ENCODE measurements around the gene KDM4B. TPM values are rescaled to one million over a fixed set of nuclear protein-coding genes. Genes with fewer than 3 reads are reported as not detected.

The KDM4B gene
- total and polyA plus RNA-seq, 3 experiments from 2014 or later: 14.6 to 16.0 (median 14.6) TPM

- peaks cover 0 to 60% (median 2%) of the 10 kb centered on the region in 3 donors for H3K36me3 Mint-ChIP-seq
- H3K27ac Mint-ChIP-seq: peak overlapping the region in 1 of 8 donors; percentile 33
- H3K9me3 ChIP-seq (ENCODE audit: low read length): no peaks in the 10 kb centered on the region
- H3K36me3 ChIP-seq (ENCODE audit: insufficient read depth, low read length): no peaks in the 10 kb centered on the region
- CTCF ChIA-PET: interaction anchor here (1.1 kb wide), 1 partner anchor 231 kb away, joined by 3 read pairs; no protein-coding TSS in a partner anchor
- H3K27me3 Mint-ChIP-seq: peaks cover 0 to 2% of the 10 kb centered on the region in 2 donors
- H3K27ac ChIP-seq (ENCODE audit: low read depth, low read length): no peak overlapping the region
- peaks cover 0 to 6% (median 0%) of the 10 kb centered on the region in 3 donors for H3K4me1 Mint-ChIP-seq
- no peaks in the 10 kb centered on the region for H3K4me1 ChIP-seq (ENCODE audit: insufficient read depth, low read length)
- POLR2A ChIA-PET: no interaction called here
- no peak overlapping the region for H3K4me3 ChIP-seq (ENCODE audit: low read length)
- no peaks in the 10 kb centered on the region for H3K9me3 Mint-ChIP-seq
- H3K4me3 Mint-ChIP-seq: no peak overlapping the region
- no peak for DNase-seq
- H3K27me3 ChIP-seq (ENCODE audit: insufficient read depth, low read length, poor library complexity, severe bottlenecking): no peaks in the 10 kb centered on the region
Observed at GRCh38 chr19:5041168-5041912, 72.4 kb downstream of the KDM4B start.

- H3K27ac Mint-ChIP-seq: peak overlapping the region in 2 of 8 donors; percentile 36
- no peaks in the 10 kb centered on the region for H3K36me3 ChIP-seq (ENCODE audit: insufficient read depth, low read length)
- CTCF ChIA-PET: no interaction called here
- no peak overlapping the region for H3K27ac ChIP-seq (ENCODE audit: low read depth, low read length)
- H3K4me1 ChIP-seq (ENCODE audit: insufficient read depth, low read length): no peaks in the 10 kb centered on the region
- POLR2A ChIA-PET: no interaction called here
- H3K9me3 ChIP-seq (ENCODE audit: low read length): no peaks in the 10 kb centered on the region
- no peak overlapping the region for H3K4me3 Mint-ChIP-seq
- DNase-seq: no peak
- H3K27me3 ChIP-seq (ENCODE audit: insufficient read depth, low read length, poor library complexity, severe bottlenecking): no peaks in the 10 kb centered on the region
- peaks cover 0 to 4% (median 0%) of the 10 kb centered on the region in 3 donors for H3K4me1 Mint-ChIP-seq
- H3K36me3 Mint-ChIP-seq: peaks cover 0 to 60% (median 2%) of the 10 kb centered on the region in 3 donors
- no peak overlapping the region for H3K4me3 ChIP-seq (ENCODE audit: low read length)
- peaks cover 0 to 2% of the 10 kb centered on the region in 2 donors for H3K27me3 Mint-ChIP-seq
- no peaks in the 10 kb centered on the region for H3K9me3 Mint-ChIP-seq
Observed at GRCh38 chr19:5041913-5042187, 72.9 kb downstream of the KDM4B start.

GRCh38 chr19:5042556-5042955 lies 73.6 kb downstream of the KDM4B start:
- CTCF ChIA-PET: interaction anchor here (1.0 kb wide), 1 partner anchor 10 kb away, joined by 3 read pairs; no protein-coding TSS in a partner anchor
- Histone ChIP-seq H3K4me1 (ENCODE audit: insufficient read depth, low read length) (no peaks in the 10 kb centered on the region), H3K27ac (ENCODE audit: low read depth, low read length) (no peak overlapping the region), H3K27me3 (ENCODE audit: insufficient read depth, low read length, poor library complexity, severe bottlenecking) (no peaks in the 10 kb centered on the region), H3K4me3 (ENCODE audit: low read length) (no peak overlapping the region), H3K36me3 (ENCODE audit: insufficient read depth, low read length) (no peaks in the 10 kb centered on the region), H3K9me3 (ENCODE audit: low read length) (no peaks in the 10 kb centered on the region)
- peak overlapping the region in 1 of 8 donors; percentile 36 for H3K27ac Mint-ChIP-seq
- H3K27me3 Mint-ChIP-seq: peaks cover 0 to 2% of the 10 kb centered on the region in 2 donors
- no peak overlapping the region for H3K4me3 Mint-ChIP-seq
- peaks cover 0 to 3% (median 0%) of the 10 kb centered on the region in 3 donors for H3K4me1 Mint-ChIP-seq
- POLR2A ChIA-PET: no interaction called here
- H3K36me3 Mint-ChIP-seq: peaks cover 0 to 61% (median 2%) of the 10 kb centered on the region in 3 donors
- H3K9me3 Mint-ChIP-seq: no peaks in the 10 kb centered on the region
- no peak for DNase-seq

DNA sequence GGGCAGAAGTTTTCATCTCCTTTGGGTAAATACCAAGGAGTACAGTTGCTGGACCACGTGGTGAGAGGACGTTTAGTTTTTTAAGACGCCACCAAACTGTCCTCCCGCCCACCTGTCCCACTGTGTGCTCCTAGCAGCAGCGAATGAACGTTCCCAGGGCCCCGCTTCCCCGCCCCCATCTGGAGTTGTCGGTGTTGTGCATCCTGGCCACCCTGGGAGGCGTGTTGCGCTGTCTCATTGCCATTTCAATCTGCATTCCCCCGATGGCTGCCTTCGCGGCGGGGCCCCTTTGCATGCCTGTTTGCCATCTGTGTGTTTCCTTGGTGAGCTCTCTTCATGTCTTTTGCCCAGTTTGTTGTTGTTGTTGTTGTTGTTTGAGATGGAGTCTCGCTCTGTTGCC lies 76.1 kb downstream of the KDM4B start:
- Histone ChIP-seq H3K4me1 (ENCODE audit: insufficient read depth, low read length) (no peaks in the 10 kb centered on the region), H3K4me3 (ENCODE audit: low read length) (no peak overlapping the region), H3K27ac (ENCODE audit: low read depth, low read length) (no peak overlapping the region), H3K36me3 (ENCODE audit: insufficient read depth, low read length) (no peaks in the 10 kb centered on the region), H3K27me3 (ENCODE audit: insufficient read depth, low read length, poor library complexity, severe bottlenecking) (no peaks in the 10 kb centered on the region), H3K9me3 (ENCODE audit: low read length) (no peaks in the 10 kb centered on the region)
- no peak for DNase-seq
- H3K27me3 Mint-ChIP-seq: peaks cover 0 to 2% of the 10 kb centered on the region in 2 donors
- H3K4me1 Mint-ChIP-seq: peaks cover 4 to 6% (median 5%) of the 10 kb centered on the region in 3 donors
- H3K4me3 Mint-ChIP-seq: no peak overlapping the region
- H3K27ac Mint-ChIP-seq: peak overlapping the region in 2 of 8 donors; percentile 77 to 84
- CTCF ChIA-PET: no interaction called here
- H3K36me3 Mint-ChIP-seq: peaks cover 0 to 51% (median 5%) of the 10 kb centered on the region in 3 donors
- no peaks in the 10 kb centered on the region for H3K9me3 Mint-ChIP-seq
- POLR2A ChIA-PET: no interaction called here

DNA sequence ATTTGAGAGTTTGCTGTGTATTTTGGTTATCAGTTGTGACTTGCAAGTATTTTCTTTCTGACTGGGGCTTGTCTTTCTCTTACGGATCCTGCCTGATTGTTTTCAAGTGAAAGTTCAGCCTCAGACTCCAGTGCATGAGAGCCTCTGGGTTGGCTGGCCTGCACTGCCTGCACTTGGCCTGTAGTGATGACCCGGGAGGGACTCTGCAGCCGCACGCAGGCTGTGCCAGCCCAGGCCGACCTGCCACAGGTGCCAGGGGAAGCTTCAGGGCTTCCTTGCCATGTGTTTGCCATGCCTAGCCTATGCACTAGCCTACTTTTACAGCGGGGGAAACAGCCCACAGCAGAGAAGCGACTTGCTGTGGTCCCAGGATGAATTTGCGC lies 77.0 kb downstream of the KDM4B start:
- Mint-ChIP-seq H3K9me3 (no peaks in the 10 kb centered on the region), H3K36me3 (peaks cover 0 to 47% (median 6%) of the 10 kb centered on the region in 3 donors), H3K27me3 (peaks cover 0 to 2% of the 10 kb centered on the region in 2 donors), H3K4me3 (no peak overlapping the region), H3K4me1 (peaks cover 4 to 7% (median 6%) of the 10 kb centered on the region in 3 donors), H3K27ac (no peak overlapping the region)
- no peak for DNase-seq
- Histone ChIP-seq H3K4me3 (ENCODE audit: low read length) (no peak overlapping the region), H3K27me3 (ENCODE audit: insufficient read depth, low read length, poor library complexity, severe bottlenecking) (no peaks in the 10 kb centered on the region), H3K27ac (ENCODE audit: low read depth, low read length) (no peak overlapping the region), H3K9me3 (ENCODE audit: low read length) (no peaks in the 10 kb centered on the region), H3K4me1 (ENCODE audit: insufficient read depth, low read length) (no peaks in the 10 kb centered on the region), H3K36me3 (ENCODE audit: insufficient read depth, low read length) (no peaks in the 10 kb centered on the region)
- POLR2A ChIA-PET: no interaction called here
- CTCF ChIA-PET: no interaction called here

- no peaks in the 10 kb centered on the region for H3K36me3 ChIP-seq (ENCODE audit: insufficient read depth, low read length)
- H3K4me1 ChIP-seq (ENCODE audit: insufficient read depth, low read length): no peaks in the 10 kb centered on the region
- H3K27me3 ChIP-seq (ENCODE audit: insufficient read depth, low read length, poor library complexity, severe bottlenecking): no peaks in the 10 kb centered on the region
- H3K4me3 Mint-ChIP-seq: no peak overlapping the region
- no peaks in the 10 kb centered on the region for H3K9me3 ChIP-seq (ENCODE audit: low read length)
- ChIA-PET CTCF (no interaction called here), POLR2A (no interaction called here)
- no peaks in the 10 kb centered on the region for H3K9me3 Mint-ChIP-seq
- peak overlapping the region in 1 of 8 donors; percentile 24 for H3K27ac Mint-ChIP-seq
- H3K27me3 Mint-ChIP-seq: peaks cover 0 to 2% of the 10 kb centered on the region in 2 donors
- H3K27ac ChIP-seq (ENCODE audit: low read depth, low read length): no peak overlapping the region
- H3K4me1 Mint-ChIP-seq: peaks cover 4 to 7% (median 6%) of the 10 kb centered on the region in 3 donors
- H3K36me3 Mint-ChIP-seq: peaks cover 0 to 47% (median 6%) of the 10 kb centered on the region in 3 donors
- DNase-seq: no peak
- no peak overlapping the region for H3K4me3 ChIP-seq (ENCODE audit: low read length)
Observed at GRCh38 chr19:5046339-5047039, 77.6 kb downstream of the KDM4B start.

- Histone ChIP-seq H3K27me3 (ENCODE audit: insufficient read depth, low read length, poor library complexity, severe bottlenecking) (no peaks in the 10 kb centered on the region), H3K4me3 (ENCODE audit: low read length) (no peak overlapping the region), H3K27ac (ENCODE audit: low read depth, low read length) (no peak overlapping the region), H3K36me3 (ENCODE audit: insufficient read depth, low read length) (no peaks in the 10 kb centered on the region), H3K4me1 (ENCODE audit: insufficient read depth, low read length) (no peaks in the 10 kb centered on the region), H3K9me3 (ENCODE audit: low read length) (no peaks in the 10 kb centered on the region)
- Mint-ChIP-seq H3K36me3 (peaks cover 0 to 42% (median 4%) of the 10 kb centered on the region in 3 donors), H3K4me1 (peaks cover 4 to 7% (median 6%) of the 10 kb centered on the region in 3 donors), H3K4me3 (no peak overlapping the region), H3K9me3 (no peaks in the 10 kb centered on the region), H3K27me3 (peaks cover 0 to 2% of the 10 kb centered on the region in 2 donors), H3K27ac (no peak overlapping the region)
- ChIA-PET POLR2A (no interaction called here), CTCF (no interaction called here)
- DNase-seq: no peak
Observed at GRCh38 chr19:5047251-5047935, 78.5 kb downstream of the KDM4B start.
